NCI-H2171 treated with DMSO at 0.1 percent for 48 hours (cell line): Measurements from ENCODE around the gene C11orf52.

Source experiments
- DNase-seq: peaks from one replicate; lab custom pipeline; 2025; lab: John Stamatoyannopoulos, UW

Gene C11orf52

GRCh38 chr11:111939836-111940604, 21.3 kb downstream of the C11orf52 start:
- DNase-seq = peak; percentile 23

- peak; percentile 81 for DNase-seq
Observed at GRCh38 chr11:111941963-111942362, 23.2 kb downstream of the C11orf52 start.

- DNase-seq = no peak
Observed at GRCh38 chr11:111942829-111943228, 24.1 kb downstream of the C11orf52 start.

- no peak for DNase-seq
Observed at GRCh38 chr11:111944139-111944538, 25.4 kb downstream of the C11orf52 start.

- DNase-seq = no peak
Observed at GRCh38 chr11:111944651-111945051, 25.9 kb downstream of the C11orf52 start.

GRCh38 chr11:111945198-111945597, 26.5 kb downstream of the C11orf52 start:
- no peak for DNase-seq

- DNase-seq = no peak
Observed at GRCh38 chr11:111946499-111946898, 27.8 kb downstream of the C11orf52 start.

GRCh38 chr11:111947143-111947542, 28.4 kb downstream of the C11orf52 start:
- no peak for DNase-seq

- no peak for DNase-seq
Observed at GRCh38 chr11:111949519-111950426, 31.1 kb downstream of the C11orf52 start.

GRCh38 chr11:111951565-111951964, 32.9 kb downstream of the C11orf52 start:
- no peak for DNase-seq

GRCh38 chr11:111954154-111954553, 35.4 kb downstream of the C11orf52 start:
- peak; percentile 72 for DNase-seq

- peak; percentile 94 for DNase-seq
Observed at GRCh38 chr11:111957663-111958444, 39.1 kb downstream of the C11orf52 start.

- no peak for DNase-seq
Observed at GRCh38 chr11:111960916-111961315, 42.2 kb downstream of the C11orf52 start.

GRCh38 chr11:111961389-111962300, 42.9 kb downstream of the C11orf52 start:
- DNase-seq = no peak

- no peak for DNase-seq
Observed at GRCh38 chr11:111963931-111964340, 45.2 kb downstream of the C11orf52 start.

- no peak for DNase-seq
Observed at GRCh38 chr11:111966678-111967077, 48.0 kb downstream of the C11orf52 start.

- no peak for DNase-seq
Observed at GRCh38 chr11:111967649-111968048, 48.9 kb downstream of the C11orf52 start.

- DNase-seq = no peak
Observed at GRCh38 chr11:111969344-111969743, 50.6 kb downstream of the C11orf52 start.

GRCh38 chr11:111974446-111974845, 55.7 kb downstream of the C11orf52 start:
- no peak for DNase-seq

- no peak for DNase-seq
Observed at GRCh38 chr11:111975076-111975806, 56.5 kb downstream of the C11orf52 start.
